GM12878 (cell line): Measurements from ENCODE around the gene DUSP22.

Experiments
- SRF ChIP-seq, 2 experiments: IDR thresholded peaks; 2 replicates each; pipeline ENCODE4 v1.6.1; 2011; ENCODE audit warnings: low read depth in 2 of 2, low read length in 2 of 2, mild to moderate bottlenecking in 1 of 2, moderate library complexity in 1 of 2
- ZNF274 ChIP-seq: IDR thresholded peaks from one replicate; pipeline ENCODE4 v1.8.0; 2011; ENCODE audit not compliant: insufficient read length, insufficient read depth
- TF ChIP-seq, protein P1 (sequence below): IDR thresholded peaks from 2 replicates; pipeline ENCODE4 v1.6.1; 2011; ENCODE audit warnings: borderline replicate concordance, low read depth, mild to moderate bottlenecking, moderate library complexity, low read length; ENCODE audit not compliant: insufficient read depth, poor library complexity, severe bottlenecking
- TF ChIP-seq, protein P2 (sequence below), 3 experiments: IDR thresholded peaks in 2 of 3; conservative IDR thresholded peaks in 1 of 3; 2 replicates each; pipeline ENCODE4 v1.5.1; 2011; ENCODE audit warnings: low read depth in 3 of 3, low read length in 3 of 3, mild to moderate bottlenecking in 3 of 3, control low read depth in 2 of 3, moderate library complexity in 2 of 3, inconsistent platforms in 1 of 3, mixed read lengths in 1 of 3; ENCODE audit not compliant: control insufficient read depth in 2 of 3, insufficient read depth in 1 of 3; ENCODE audit errors: extremely low read depth in 1 of 3

- TF ChIP-seq SRF (IDR thresholded peaks at IDR 0.05; ENCODE audit: low read depth in 2 of 2, low read length in 2 of 2) (no peak), ZNF274 (no peak)
- TF ChIP-seq, protein P1, sequence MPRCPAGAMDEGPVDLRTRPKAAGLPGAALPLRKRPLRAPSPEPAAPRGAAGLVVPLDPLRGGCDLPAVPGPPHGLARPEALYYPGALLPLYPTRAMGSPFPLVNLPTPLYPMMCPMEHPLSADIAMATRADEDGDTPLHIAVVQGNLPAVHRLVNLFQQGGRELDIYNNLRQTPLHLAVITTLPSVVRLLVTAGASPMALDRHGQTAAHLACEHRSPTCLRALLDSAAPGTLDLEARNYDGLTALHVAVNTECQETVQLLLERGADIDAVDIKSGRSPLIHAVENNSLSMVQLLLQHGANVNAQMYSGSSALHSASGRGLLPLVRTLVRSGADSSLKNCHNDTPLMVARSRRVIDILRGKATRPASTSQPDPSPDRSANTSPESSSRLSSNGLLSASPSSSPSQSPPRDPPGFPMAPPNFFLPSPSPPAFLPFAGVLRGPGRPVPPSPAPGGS = no peak
- TF ChIP-seq, protein P2, sequence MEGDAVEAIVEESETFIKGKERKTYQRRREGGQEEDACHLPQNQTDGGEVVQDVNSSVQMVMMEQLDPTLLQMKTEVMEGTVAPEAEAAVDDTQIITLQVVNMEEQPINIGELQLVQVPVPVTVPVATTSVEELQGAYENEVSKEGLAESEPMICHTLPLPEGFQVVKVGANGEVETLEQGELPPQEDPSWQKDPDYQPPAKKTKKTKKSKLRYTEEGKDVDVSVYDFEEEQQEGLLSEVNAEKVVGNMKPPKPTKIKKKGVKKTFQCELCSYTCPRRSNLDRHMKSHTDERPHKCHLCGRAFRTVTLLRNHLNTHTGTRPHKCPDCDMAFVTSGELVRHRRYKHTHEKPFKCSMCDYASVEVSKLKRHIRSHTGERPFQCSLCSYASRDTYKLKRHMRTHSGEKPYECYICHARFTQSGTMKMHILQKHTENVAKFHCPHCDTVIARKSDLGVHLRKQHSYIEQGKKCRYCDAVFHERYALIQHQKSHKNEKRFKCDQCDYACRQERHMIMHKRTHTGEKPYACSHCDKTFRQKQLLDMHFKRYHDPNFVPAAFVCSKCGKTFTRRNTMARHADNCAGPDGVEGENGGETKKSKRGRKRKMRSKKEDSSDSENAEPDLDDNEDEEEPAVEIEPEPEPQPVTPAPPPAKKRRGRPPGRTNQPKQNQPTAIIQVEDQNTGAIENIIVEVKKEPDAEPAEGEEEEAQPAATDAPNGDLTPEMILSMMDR (IDR thresholded peaks at IDR 0.05 in 2 of 3, conservative IDR thresholded peaks at IDR 0.05 in 1 of 3; ENCODE audit: control insufficient read depth in 2 of 3, extremely low read depth in 1 of 3, insufficient read depth in 1 of 3, low read depth in 3 of 3, low read length in 3 of 3) = no peak
Observed at GRCh38 chr6:256169-256568, 36.1 kb upstream of the DUSP22 start.
